Activated naive CD8-positive, alpha-beta T cell treated with anti-CD3 and anti-CD28 coated beads, Interleukin-2, amount 10 ng/mL, durations not matched to agents 7 days and 5 days (primary cell): ENCODE results near the gene CTXN1. TPM values are rescaled to one million over a fixed set of nuclear protein-coding genes. Genes with fewer than 3 reads are reported as not detected.

Source experiments
- ATAC-seq: fragments of 150-1000 bp; cut with Tn5 transposase; one replicate; pipeline ENCODE4 v1.10.0; 2021; ENCODE audit warnings: low read depth, moderate library complexity
- POLR2A ChIA-PET: fragments of 350-600 bp; sonication (Branson Sonifier 250); formaldehyde crosslinking; loops from one replicate; lab custom pipeline; 2021; ENCODE audit warnings: antibody characterized with exemption; lab: Charles Lee
- DNase-seq: peaks from one replicate; pipeline ENCODE4 v3.0.0; 2021
- H3K27ac Mint-ChIP-seq: one replicate; pipeline ENCODE4 v1.8.0; 2022; ENCODE audit warnings: mild to moderate bottlenecking, mixed read lengths
- H3K27me3 Mint-ChIP-seq: one replicate; pipeline ENCODE4 v1.8.0; 2022; ENCODE audit warnings: mild to moderate bottlenecking, moderate library complexity, mixed read lengths
- H3K36me3 Mint-ChIP-seq: one replicate; pipeline ENCODE4 v1.8.0; 2021; ENCODE audit warnings: mild to moderate bottlenecking, mixed read lengths
- H3K4me1 Mint-ChIP-seq: one replicate; pipeline ENCODE4 v1.8.0; 2021; ENCODE audit warnings: mixed read lengths
- H3K4me3 Mint-ChIP-seq: one replicate; pipeline ENCODE4 v1.8.0; 2022; ENCODE audit warnings: mild to moderate bottlenecking, moderate library complexity, mixed read lengths
- H3K9me3 Mint-ChIP-seq: one replicate; pipeline ENCODE4 v1.8.0; 2021; ENCODE audit warnings: mixed read lengths
- total RNA-seq, 2 experiments: library from RNA; stranded (reverse); gene quantifications; one replicate each; pipeline ENCODE4 v1.2.3, GENCODE V29; 2021

Gene CTXN1
- not detected for total RNA-seq

- no peaks in the 10 kb centered on the region for H3K27me3 Mint-ChIP-seq
- H3K9me3 Mint-ChIP-seq: no peaks in the 10 kb centered on the region
- no peaks in the 10 kb centered on the region for H3K36me3 Mint-ChIP-seq
- peaks cover 8% of the 10 kb centered on the region for H3K4me1 Mint-ChIP-seq
- H3K27ac Mint-ChIP-seq: peak within 1 kb of the TSS; percentile 72
- peak; percentile 89 for DNase-seq
- H3K4me3 Mint-ChIP-seq: peak within 1 kb of the TSS; percentile 82
- POLR2A ChIA-PET: interaction anchor here (1.5 kb wide), 1 partner anchor 17 kb away, joined by 9 read pairs; the partner anchor contains the start of gene TIMM44
- ATAC-seq: peak; percentile 31
These were observed at the start of gene CTXN1 for GRCh38 chr19:7926021-7926726. CTXN1 (minus strand) TSS chr19:7926135; CDS start chr19:7925538, 597 bp downstream.

DNA sequence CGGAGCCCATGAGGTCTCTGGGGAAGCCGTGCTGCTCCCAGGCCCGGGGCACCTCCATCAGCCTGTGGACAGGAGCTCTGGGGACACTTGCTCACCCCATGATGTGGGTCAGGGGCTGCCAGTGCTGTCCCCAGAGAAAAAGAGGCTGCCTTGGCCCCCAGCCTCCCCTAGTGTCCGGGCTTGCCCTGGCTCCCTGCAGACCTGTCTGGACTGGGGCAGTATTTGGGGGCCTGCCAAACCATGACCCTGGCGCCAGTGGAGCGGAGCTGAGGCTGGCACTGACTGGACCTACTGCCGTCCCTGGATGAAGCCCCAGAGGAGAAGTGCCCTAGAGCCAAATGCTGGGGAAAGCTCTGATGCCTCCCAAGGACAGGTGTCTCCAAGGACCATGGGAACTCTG lies 49.1 kb upstream of the CTXN1 start:
- ATAC-seq: no peak
- H3K9me3 Mint-ChIP-seq: no peaks in the 10 kb centered on the region
- no peak for DNase-seq
- POLR2A ChIA-PET: no interaction called here
- H3K27ac Mint-ChIP-seq: no peak overlapping the region
- no peaks in the 10 kb centered on the region for H3K4me1 Mint-ChIP-seq
- peaks cover 7% of the 10 kb centered on the region for H3K36me3 Mint-ChIP-seq
- no peak overlapping the region for H3K4me3 Mint-ChIP-seq
- H3K27me3 Mint-ChIP-seq: no peaks in the 10 kb centered on the region

DNA sequence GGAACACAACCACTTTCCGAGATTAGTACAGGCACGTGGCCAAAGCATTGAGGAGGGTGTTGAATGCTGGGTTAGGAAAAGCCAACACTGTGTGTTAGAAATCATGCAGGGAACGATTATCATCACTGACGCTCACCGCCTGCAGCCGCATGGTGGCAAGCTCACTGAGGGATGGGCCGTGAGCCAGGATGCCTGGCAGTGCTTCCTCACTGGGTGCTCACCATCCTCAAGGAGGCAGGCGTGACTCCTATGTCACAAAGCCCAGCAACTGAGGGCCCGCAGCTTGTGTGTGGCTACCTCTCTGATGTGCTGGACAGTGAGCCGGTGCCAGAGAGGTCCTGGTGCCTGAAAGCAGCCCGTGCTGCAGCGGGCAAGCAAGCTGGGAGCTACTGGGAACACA lies 47.9 kb upstream of the CTXN1 start:
- H3K27me3 Mint-ChIP-seq: no peaks in the 10 kb centered on the region
- no peak overlapping the region for H3K27ac Mint-ChIP-seq
- H3K9me3 Mint-ChIP-seq: no peaks in the 10 kb centered on the region
- peaks cover 7% of the 10 kb centered on the region for H3K36me3 Mint-ChIP-seq
- H3K4me3 Mint-ChIP-seq: no peak overlapping the region
- H3K4me1 Mint-ChIP-seq: no peaks in the 10 kb centered on the region
- ATAC-seq: no peak
- POLR2A ChIA-PET: no interaction called here
- no peak for DNase-seq

DNA sequence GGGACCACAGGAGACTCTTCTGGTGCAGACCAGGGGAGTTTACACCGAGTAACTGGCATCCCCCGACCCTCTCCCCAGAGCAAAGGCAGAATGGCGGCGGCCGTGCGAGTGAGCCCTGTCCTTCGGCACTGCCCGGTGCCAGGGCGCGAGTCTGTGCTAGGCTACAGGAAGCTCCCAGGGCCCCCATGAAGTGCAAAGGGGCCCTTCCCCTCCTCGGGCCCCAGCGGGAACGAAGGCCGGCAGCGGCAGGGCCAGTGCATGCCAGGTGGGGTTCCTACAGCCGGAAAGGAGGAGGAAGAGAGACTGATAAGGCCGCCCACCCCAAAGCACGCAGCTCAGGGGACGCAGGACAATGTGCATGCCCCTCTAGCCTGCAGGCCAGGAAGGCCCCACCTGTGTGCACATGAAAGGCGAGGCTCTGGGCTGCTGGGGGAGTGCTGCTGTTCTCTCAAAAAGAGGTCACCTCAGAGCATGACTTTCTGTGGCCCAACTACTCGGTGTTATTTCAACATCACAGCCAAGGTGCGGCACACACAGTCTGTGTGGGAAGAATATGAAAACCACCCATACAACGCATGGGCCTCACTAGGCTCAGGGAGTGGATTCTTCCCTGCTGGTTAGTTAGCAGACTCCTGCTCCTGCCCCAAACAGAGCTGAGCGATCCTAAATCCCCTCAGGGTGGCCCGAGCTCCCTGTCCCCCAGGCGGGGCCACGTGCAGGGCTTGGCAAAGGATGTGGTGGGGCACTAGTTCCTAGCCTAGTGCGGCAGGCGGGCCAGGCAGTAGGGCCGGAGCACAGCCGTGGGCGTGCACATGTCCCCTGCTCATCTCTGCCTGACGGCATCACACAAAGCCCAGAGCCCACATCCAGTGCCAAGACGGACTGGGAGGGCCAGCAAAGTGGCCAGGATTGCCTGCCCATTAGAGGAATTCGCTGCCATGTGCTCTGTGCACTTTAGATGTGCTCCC lies 45.9 kb upstream of the CTXN1 start:
- no peaks in the 10 kb centered on the region for H3K9me3 Mint-ChIP-seq
- POLR2A ChIA-PET: no interaction called here
- no peaks in the 10 kb centered on the region for H3K27me3 Mint-ChIP-seq
- no peak for ATAC-seq
- no peak overlapping the region for H3K27ac Mint-ChIP-seq
- H3K4me3 Mint-ChIP-seq: no peak overlapping the region
- H3K36me3 Mint-ChIP-seq: peaks cover 11% of the 10 kb centered on the region
- DNase-seq: no peak
- peaks cover 2% of the 10 kb centered on the region for H3K4me1 Mint-ChIP-seq

DNA sequence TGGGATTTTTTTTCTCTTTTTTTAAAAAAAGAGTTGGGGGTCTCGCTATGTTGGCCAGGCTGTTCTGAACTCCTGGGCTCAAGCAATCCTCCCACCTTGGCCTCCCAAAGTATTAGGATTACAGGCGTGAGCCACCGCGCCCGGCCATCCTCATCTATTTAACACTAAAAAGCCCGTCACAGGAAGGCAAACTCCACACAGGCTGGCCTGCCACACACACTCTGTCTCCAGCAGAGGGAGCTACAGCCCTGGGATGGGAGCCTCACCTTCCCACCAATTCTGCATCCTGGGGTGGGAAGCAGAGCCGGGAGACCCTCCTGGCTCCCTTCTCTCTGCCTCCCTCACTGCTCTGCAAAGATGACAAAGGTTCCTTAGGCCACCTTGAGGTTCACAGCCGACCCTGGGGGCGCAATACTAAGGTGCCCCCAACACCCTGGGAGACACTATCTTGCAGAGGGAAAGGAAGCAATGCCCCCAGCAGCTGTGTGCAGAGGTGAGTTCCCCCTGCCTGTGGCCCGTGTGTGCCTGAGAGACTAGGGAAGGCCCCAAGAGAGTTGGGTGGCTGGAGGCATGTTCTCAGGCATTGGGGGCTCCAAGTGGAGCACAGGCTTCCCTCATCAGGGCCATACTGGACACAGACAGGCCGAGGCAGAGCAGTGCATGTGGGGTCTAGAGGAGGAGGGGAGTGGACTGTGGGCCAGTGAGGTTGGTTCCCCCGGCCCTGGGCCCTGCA lies 44.9 kb upstream of the CTXN1 start:
- Mint-ChIP-seq H3K4me3 (no peak overlapping the region), H3K9me3 (no peaks in the 10 kb centered on the region), H3K4me1 (peaks cover 7% of the 10 kb centered on the region), H3K27me3 (no peaks in the 10 kb centered on the region), H3K27ac (no peak overlapping the region), H3K36me3 (peaks cover 14% of the 10 kb centered on the region)
- POLR2A ChIA-PET: no interaction called here
- DNase-seq (no peak), ATAC-seq (no peak)

DNA sequence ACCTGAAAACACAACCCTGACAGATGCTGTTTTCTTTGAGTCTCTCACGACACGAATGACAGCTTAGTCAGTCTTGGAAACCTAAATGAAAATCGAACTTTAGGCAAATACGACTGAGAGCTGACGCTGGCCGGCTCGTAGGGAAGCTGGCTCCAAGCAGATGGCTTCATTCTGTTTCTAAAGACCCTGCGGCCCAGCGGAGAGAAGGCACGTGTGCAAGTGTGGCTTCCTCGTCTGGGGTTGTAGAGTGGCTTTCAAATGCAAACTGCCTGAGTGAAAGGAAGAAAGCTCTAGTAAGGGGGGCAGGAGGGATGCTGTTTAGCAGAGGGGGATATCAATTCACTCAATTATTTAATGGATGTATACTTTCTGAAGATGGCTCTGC lies 43.6 kb upstream of the CTXN1 start:
- POLR2A ChIA-PET: no interaction called here

DNA sequence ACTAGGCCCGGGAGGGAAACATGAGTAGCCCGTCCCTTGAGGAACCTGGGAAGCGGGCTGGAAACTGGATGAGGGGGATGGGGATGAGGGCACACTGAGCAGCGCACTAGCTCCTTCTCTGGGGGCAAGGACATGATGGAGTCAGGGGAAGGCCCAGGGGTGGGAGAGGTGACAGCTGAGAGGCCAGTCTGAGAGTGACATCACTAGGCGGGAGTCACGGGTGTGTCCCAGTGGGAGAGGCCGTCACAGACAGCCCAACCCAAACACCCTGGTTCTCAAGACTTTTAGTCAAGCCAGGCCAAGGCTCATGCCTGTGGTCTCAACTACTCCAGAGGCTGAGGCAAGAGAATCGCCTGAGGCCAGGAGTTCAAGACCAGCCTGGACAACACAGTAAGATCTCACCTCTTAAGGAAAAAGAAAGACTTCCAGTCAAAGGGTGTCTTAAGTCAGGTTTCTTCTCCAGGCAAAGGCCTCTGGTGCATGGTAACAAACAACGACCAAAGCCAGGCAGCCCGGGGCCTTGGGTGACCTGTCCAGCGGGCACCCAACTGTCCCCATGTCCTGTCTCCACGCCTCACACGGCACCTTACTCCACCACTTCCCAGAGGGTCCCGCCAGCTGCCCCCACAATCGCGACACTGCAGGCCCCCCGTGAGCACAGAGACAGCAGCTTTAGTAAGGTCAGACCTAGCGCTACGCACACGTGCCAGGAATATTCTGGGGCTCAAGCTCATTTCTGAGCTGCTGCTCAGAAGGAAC lies 43.0 kb upstream of the CTXN1 start:
- no peak for ATAC-seq
- Mint-ChIP-seq H3K36me3 (peaks cover 12% of the 10 kb centered on the region), H3K9me3 (no peaks in the 10 kb centered on the region), H3K27ac (peak overlapping the region; percentile 3), H3K4me3 (no peak overlapping the region), H3K4me1 (peaks cover 9% of the 10 kb centered on the region), H3K27me3 (no peaks in the 10 kb centered on the region)
- no peak for DNase-seq
- POLR2A ChIA-PET: no interaction called here

More for the DNA sequence above, 43.6 kb upstream of the CTXN1 start:
- Mint-ChIP-seq H3K9me3 (no peaks in the 10 kb centered on the region), H3K27ac (no peak overlapping the region), H3K27me3 (no peaks in the 10 kb centered on the region), H3K36me3 (peaks cover 14% of the 10 kb centered on the region), H3K4me1 (peaks cover 9% of the 10 kb centered on the region), H3K4me3 (no peak overlapping the region)
- ATAC-seq: no peak
- DNase-seq: no peak

GRCh38 chr19:7968008-7968795 lies 42.3 kb upstream of the CTXN1 start:
- DNase-seq: no peak
- peak overlapping the region; percentile 3 for H3K27ac Mint-ChIP-seq

GRCh38 chr19:7965921-7966665 lies 40.2 kb upstream of the CTXN1 start:
- Mint-ChIP-seq H3K27me3 (no peaks in the 10 kb centered on the region), H3K9me3 (no peaks in the 10 kb centered on the region), H3K4me1 (peaks cover 9% of the 10 kb centered on the region), H3K4me3 (no peak overlapping the region), H3K36me3 (peaks cover 9% of the 10 kb centered on the region), H3K27ac (no peak overlapping the region)
- DNase-seq (no peak), ATAC-seq (no peak)
- POLR2A ChIA-PET: no interaction called here

More at GRCh38 chr19:7968008-7968795, 42.3 kb upstream of the CTXN1 start:
- H3K36me3 Mint-ChIP-seq: peaks cover 8% of the 10 kb centered on the region
- POLR2A ChIA-PET: no interaction called here
- no peaks in the 10 kb centered on the region for H3K9me3 Mint-ChIP-seq
- H3K4me1 Mint-ChIP-seq: peaks cover 9% of the 10 kb centered on the region
- ATAC-seq: no peak
- H3K4me3 Mint-ChIP-seq: no peak overlapping the region
- H3K27me3 Mint-ChIP-seq: no peaks in the 10 kb centered on the region

GRCh38 chr19:7965259-7965841 lies 39.4 kb upstream of the CTXN1 start:
- peaks cover 9% of the 10 kb centered on the region for H3K36me3 Mint-ChIP-seq
- peaks cover 9% of the 10 kb centered on the region for H3K4me1 Mint-ChIP-seq
- H3K9me3 Mint-ChIP-seq: no peaks in the 10 kb centered on the region
- no peaks in the 10 kb centered on the region for H3K27me3 Mint-ChIP-seq
- H3K27ac Mint-ChIP-seq: no peak overlapping the region
- POLR2A ChIA-PET: no interaction called here
- ATAC-seq (no peak), DNase-seq (no peak)
- no peak overlapping the region for H3K4me3 Mint-ChIP-seq

GRCh38 chr19:7963566-7963965 lies 37.6 kb upstream of the CTXN1 start:
- no peaks in the 10 kb centered on the region for H3K9me3 Mint-ChIP-seq
- no peak overlapping the region for H3K4me3 Mint-ChIP-seq
- peaks cover 9% of the 10 kb centered on the region for H3K36me3 Mint-ChIP-seq
- H3K27ac Mint-ChIP-seq: no peak overlapping the region
- POLR2A ChIA-PET: no interaction called here
- H3K27me3 Mint-ChIP-seq: no peaks in the 10 kb centered on the region
- DNase-seq (no peak), ATAC-seq (no peak)
- H3K4me1 Mint-ChIP-seq: peaks cover 9% of the 10 kb centered on the region
